HEK293 (cell line): ENCODE measurements around the gene GPHB5.

Experiments used
- CTCF ChIP-seq: fragments of 450-650 bp; formaldehyde crosslinking; IDR thresholded peaks from 2 replicates; pipeline ENCODE4 v1.5.1; 2016; ENCODE audit warnings: missing biosample characterization, missing genetic modification characterization
- KLF10 ChIP-seq: fragments of 450-650 bp; IDR thresholded peaks from 2 replicates; pipeline ENCODE4 v1.5.1; 2018; ENCODE audit warnings: missing biosample characterization, mild to moderate bottlenecking, missing genetic modification characterization
- KLF9 ChIP-seq: fragments of 450-650 bp; formaldehyde crosslinking; IDR thresholded peaks from 2 replicates; pipeline ENCODE4 v1.5.1; 2016; ENCODE audit warnings: missing biosample characterization, missing genetic modification characterization, low read depth
- ZNF776 ChIP-seq: fragments of 450-650 bp; formaldehyde crosslinking; IDR thresholded peaks from 2 replicates; pipeline ENCODE4 v1.5.0; 2017; ENCODE audit warnings: missing biosample characterization, missing genetic modification characterization, borderline replicate concordance

- TF ChIP-seq KLF10 (no peak), CTCF (no peak), ZNF776 (no peak), KLF9 (tag by site-specific recombination) (no peak)
These were observed 43.1 kb upstream of the GPHB5 start for GRCh38 chr14:63361790-63362189.
